ENCODE results near the gene PHF14.

GRCh38 chr7:11163220-11163619 lies 189.5 kb downstream of the PHF14 start:
- TF ChIP-seq CTCF (IDR thresholded peaks at IDR 0.05) (no peak), POLR2AphosphoS5 (IDR thresholded peaks at IDR 0.05) (no peak)
